OCI-LY1 (cell line): ENCODE data around the gene CACNB2.

ENCODE experiments used
- H2AFZ ChIP-seq: fragments of 200-600 bp; sonication (generic), shearing (Covaris generic); 2 replicates; pipeline ENCODE4 v1.6.0; 2014; ENCODE audit warnings: antibody characterized with exemption, mild to moderate bottlenecking, low read length
- H3F3A ChIP-seq: fragments of 200-600 bp; sonication (generic), shearing (Covaris generic); 2 replicates; pipeline ENCODE4 v1.6.0; 2014; ENCODE audit warnings: mild to moderate bottlenecking, antibody characterized with exemption, low read length, moderate library complexity; ENCODE audit not compliant: insufficient read depth
- H3K27ac ChIP-seq: fragments of 200-600 bp; sonication (generic); 2 replicates; pipeline ENCODE4 v1.5.1; 2014; ENCODE audit warnings: low read length, mixed run types, mild to moderate bottlenecking, low read depth; ENCODE audit not compliant: poor library complexity, severe bottlenecking
- H3K27me3 ChIP-seq: fragments of 200-600 bp; sonication (generic); 2 replicates; pipeline ENCODE4 v1.6.0; 2014; ENCODE audit warnings: antibody characterized with exemption, mild to moderate bottlenecking, low read length, moderate library complexity; ENCODE audit not compliant: insufficient read depth
- H3K36me3 ChIP-seq: fragments of 200-600 bp; sonication (generic); 2 replicates; pipeline ENCODE4 v1.6.1; 2014; ENCODE audit warnings: mild to moderate bottlenecking, antibody characterized with exemption, low read length, moderate library complexity, mixed read lengths; ENCODE audit not compliant: insufficient read depth
- H3K4me1 ChIP-seq: fragments of 200-600 bp; sonication (generic); 2 replicates; pipeline ENCODE4 v1.5.1; 2014; ENCODE audit warnings: mild to moderate bottlenecking, low read length, moderate library complexity; ENCODE audit not compliant: insufficient read depth, severe bottlenecking
- H3K4me2 ChIP-seq: fragments of 200-600 bp; sonication (generic), shearing (Covaris generic); 2 replicates; pipeline ENCODE4 v1.6.1; 2014; ENCODE audit warnings: low read length
- H3K4me3 ChIP-seq: fragments of 200-600 bp; sonication (generic); 2 replicates; pipeline ENCODE4 v1.5.1; 2014; ENCODE audit warnings: low read length, low read depth, mild to moderate bottlenecking, mixed read lengths; ENCODE audit not compliant: poor library complexity, severe bottlenecking
- H3K79me2 ChIP-seq: fragments of 200-600 bp; shearing (Covaris generic); 2 replicates; pipeline ENCODE4 v1.6.1; 2016; ENCODE audit warnings: mixed run types, low read length, mixed read lengths; ENCODE audit not compliant: insufficient read depth
- H3K9ac ChIP-seq: fragments of 200-600 bp; sonication (generic), shearing (Covaris generic); 2 replicates; pipeline ENCODE4 v1.6.1; 2014; ENCODE audit warnings: mild to moderate bottlenecking, low read length, mixed read lengths
- H3K9me2 ChIP-seq: fragments of 200-600 bp; sonication (generic), shearing (Covaris generic); 2 replicates; pipeline ENCODE4 v1.6.1; 2014; ENCODE audit warnings: low read depth, mild to moderate bottlenecking, low read length, mixed read lengths
- H3K9me3 ChIP-seq: fragments of 200-600 bp; shearing (Covaris generic); 2 replicates; pipeline ENCODE4 v1.6.1; 2014; ENCODE audit warnings: low read length, mixed read lengths
- H4K20me1 ChIP-seq: fragments of 200-600 bp; sonication (generic), shearing (Covaris generic); 2 replicates; pipeline ENCODE4 v1.6.0; 2016; ENCODE audit warnings: mild to moderate bottlenecking, low read length; ENCODE audit not compliant: insufficient read depth
- CTCF ChIP-seq: fragments of 200-600 bp; sonication (generic), shearing (Covaris generic); IDR thresholded peaks from 2 replicates; pipeline ENCODE4 v1.5.1; 2017; ENCODE audit warnings: mild to moderate bottlenecking, antibody characterized with exemption, low read length, moderate library complexity, mixed read lengths
- EZH2 ChIP-seq: fragments of 200-600 bp; sonication (generic), shearing (Covaris generic); IDR thresholded peaks from 2 replicates; pipeline ENCODE4 v1.8.0; 2017; ENCODE audit warnings: borderline replicate concordance, mixed run types, mild to moderate bottlenecking, antibody characterized with exemption, low read length, moderate library complexity, mixed read lengths

CACNB2 gene

GRCh38 chr10:18202680-18203460, 62.6 kb downstream of the CACNB2 start:
- Histone ChIP-seq H3K27ac (no peak overlapping the region), H3K36me3 (no peaks in the 10 kb centered on the region), H3K9me2 (no peaks in the 10 kb centered on the region)

GRCh38 chr10:18203471-18203870, 63.2 kb downstream of the CACNB2 start:
- Histone ChIP-seq H4K20me1 (no peaks in the 10 kb centered on the region), H3K79me2 (no peaks in the 10 kb centered on the region), H3K9me2 (no peaks in the 10 kb centered on the region), H3K4me1 (no peaks in the 10 kb centered on the region), H3K27ac (no peak overlapping the region), H3K4me2 (no peak overlapping the region), H3K27me3 (no peaks in the 10 kb centered on the region), H3K4me3 (no peak overlapping the region), H3K9ac (no peak overlapping the region), H3F3A (no peaks in the 10 kb centered on the region), H3K36me3 (no peaks in the 10 kb centered on the region), H3K9me3 (no peaks in the 10 kb centered on the region), H2AFZ (no peak overlapping the region)
- no peak for TF ChIP-seq EZH2

More at GRCh38 chr10:18202680-18203460, 62.6 kb downstream of the CACNB2 start:
- H3K9me3 ChIP-seq: no peaks in the 10 kb centered on the region
- no peak overlapping the region for H3K4me2 ChIP-seq
- no peak overlapping the region for H3K9ac ChIP-seq
- H3K4me1 ChIP-seq: no peaks in the 10 kb centered on the region
- TF ChIP-seq CTCF (no peak), EZH2 (no peak)
- H4K20me1 ChIP-seq: no peaks in the 10 kb centered on the region
- no peaks in the 10 kb centered on the region for H3F3A ChIP-seq
- no peak overlapping the region for H2AFZ ChIP-seq
- H3K79me2 ChIP-seq: no peaks in the 10 kb centered on the region
- H3K27me3 ChIP-seq: no peaks in the 10 kb centered on the region
- no peak overlapping the region for H3K4me3 ChIP-seq

- no peaks in the 10 kb centered on the region for H3K27me3 ChIP-seq
Observed at GRCh38 chr10:18204039-18204835, 64.0 kb downstream of the CACNB2 start.

More at GRCh38 chr10:18204039-18204835, 64.0 kb downstream of the CACNB2 start:
- H2AFZ ChIP-seq: no peak overlapping the region
- H3K79me2 ChIP-seq: no peaks in the 10 kb centered on the region
- H3K9me3 ChIP-seq: no peaks in the 10 kb centered on the region
- H3K36me3 ChIP-seq: no peaks in the 10 kb centered on the region
- H3F3A ChIP-seq: no peaks in the 10 kb centered on the region
- no peak for TF ChIP-seq EZH2
- no peak for TF ChIP-seq CTCF
- H3K4me3 ChIP-seq: no peak overlapping the region
- no peak overlapping the region for H3K27ac ChIP-seq
- no peak overlapping the region for H3K4me2 ChIP-seq
- H3K9ac ChIP-seq: no peak overlapping the region
- no peaks in the 10 kb centered on the region for H3K9me2 ChIP-seq
- H4K20me1 ChIP-seq: no peaks in the 10 kb centered on the region
- no peaks in the 10 kb centered on the region for H3K4me1 ChIP-seq
